Breast epithelium (tissue), 4 donors: Measurements from ENCODE around the gene BPGM. TPM values are rescaled to one million over a fixed set of nuclear protein-coding genes. Genes with fewer than 3 reads are reported as not detected.

Experiments
- DNase-seq, 2 donors: peaks; one replicate each; pipeline ENCODE4 v3.0.0-alpha.2; 2019; ENCODE audit warnings: low spot score in 2 of 2
- H3K27ac ChIP-seq, 2 donors: fragments of 200-600 bp; sonication (generic) in 1 of 2; one replicate each; pipeline ENCODE4 v1.5.1; 2016 to 2019; ENCODE audit warnings: mild to moderate bottlenecking in 1 of 2
- H3K27me3 ChIP-seq, 2 donors: fragments of 200-600 bp; sonication (generic) in 1 of 2; one replicate each; pipeline versions ENCODE4 v1.5.1 to v1.6.0; 2017 to 2019; ENCODE audit warnings: control low read depth in 1 of 2, mild to moderate bottlenecking in 1 of 2
- H3K36me3 ChIP-seq: fragments of 200-600 bp; one replicate; pipeline ENCODE4 v1.5.1; 2019
- H3K4me1 ChIP-seq, 2 donors: fragments of 200-600 bp; sonication (generic); one replicate each; pipeline ENCODE4 v1.5.1; 2016 to 2019; ENCODE audit warnings: control low read depth in 1 of 2
- H3K4me3 ChIP-seq, 3 donors: fragments of 200-600 bp; sonication (generic); 1 replicate in 2 of 3; 2 replicates in 1 of 3; pipeline ENCODE4 v1.5.1; 2016 to 2019; ENCODE audit warnings: mild to moderate bottlenecking in 3 of 3, moderate library complexity in 2 of 3
- H3K9me3 ChIP-seq, 2 donors: fragments of 200-600 bp; sonication (generic) in 1 of 2; one replicate each; pipeline ENCODE4 v1.5.1; 2016 to 2019; ENCODE audit warnings: control low read depth in 1 of 2
- POLR2A ChIP-seq: fragments of 450-650 bp; IDR thresholded peaks from one replicate; pipeline ENCODE4 v1.6.1; 2016; ENCODE audit warnings: antibody characterized with exemption, mild to moderate bottlenecking, moderate library complexity
- POLR2AphosphoS5 ChIP-seq, 3 donors: sonication (generic); formaldehyde crosslinking; IDR thresholded peaks; one replicate each; pipeline ENCODE4 v1.6.1; 2017; ENCODE audit warnings: antibody characterized with exemption in 3 of 3
- intact Hi-C: fragments of 100-400 bp; cut with DNase I; formaldehyde crosslinking; loops from one replicate; pipeline ENCODE4 v1.15.1; 2023; ENCODE audit warnings: low total_unique reads
- total RNA-seq, 3 donors: library from RNA; depleted of rRNA; stranded (reverse); fragments of >200 nt; gene quantifications; one replicate each; pipeline ENCODE4 v1.1.0, GENCODE V29; 2016
- TF ChIP-seq, protein P1 (sequence below), 3 donors: fragments of 450-650 bp; IDR thresholded peaks; one replicate each; pipeline ENCODE4 v1.5.1; 2016 to 2017; ENCODE audit warnings: antibody characterized with exemption in 3 of 3, mild to moderate bottlenecking in 3 of 3, moderate library complexity in 3 of 3

The BPGM gene
- total RNA-seq: 10 to 100 TPM; 12.3 to 18.7 (median 16.4) TPM

DNA sequence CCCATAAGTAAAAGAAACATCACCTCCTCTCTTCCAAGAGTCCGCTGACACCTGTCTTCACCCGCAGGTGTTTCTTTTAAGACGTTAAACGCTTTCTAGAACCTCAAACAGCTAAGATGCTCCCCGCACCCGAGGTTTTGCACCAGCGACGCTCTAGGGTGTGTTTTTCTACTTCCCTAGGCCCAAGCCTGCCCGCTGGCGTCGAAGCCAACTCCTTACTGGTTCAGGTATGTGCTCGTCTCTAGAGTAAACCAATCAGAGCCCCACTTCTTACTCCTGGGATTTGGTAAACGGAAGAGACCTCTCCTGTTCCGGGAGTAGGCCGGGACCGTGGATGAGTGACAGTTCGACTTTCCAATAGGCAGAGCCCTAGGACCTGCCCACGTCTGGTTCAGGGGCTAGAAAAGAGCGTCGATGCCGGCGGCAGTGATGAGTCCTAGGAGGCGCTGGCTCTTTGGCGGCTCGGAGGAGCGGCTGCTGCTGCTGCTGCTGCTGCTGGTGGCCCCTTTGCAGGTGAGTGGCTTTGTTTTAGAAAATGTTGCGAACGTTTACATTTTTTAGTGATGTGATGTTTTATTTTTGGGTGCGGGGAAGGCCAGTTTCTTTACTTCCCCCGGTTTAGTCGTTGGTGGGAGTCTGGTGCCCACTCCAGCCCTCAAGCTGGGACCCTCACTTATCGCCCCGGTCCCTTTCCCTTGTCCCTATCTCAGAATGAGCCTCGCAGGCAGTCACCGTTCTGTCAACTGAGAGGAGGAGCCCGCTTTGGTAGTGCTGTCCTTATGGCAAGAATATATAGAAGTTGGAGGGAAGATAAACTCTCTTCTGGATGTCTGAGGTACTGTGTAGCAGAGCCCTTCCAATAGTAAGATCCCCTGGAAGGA, at the start of gene BPGM:
TSS of gene BPGM (plus strand) at position 429 of the 881 bp plus-strand sequence. CDS start 14,655 bp downstream, outside the sequence.
- DNase-seq: peak; percentile 93 to 98
- Histone ChIP-seq H3K4me3 (peak within 1 kb of the TSS; percentile 59 to 76 (median 69)), H3K27ac (peak within 1 kb of the TSS; percentile 68 to 91), H3K27me3 (no peaks in the 10 kb centered on the region), H3K4me1 (no peaks in the 10 kb centered on the region), H3K36me3 (no peaks in the 10 kb centered on the region), H3K9me3 (no peaks in the 10 kb centered on the region)
- TF ChIP-seq POLR2A (peak; percentile 80), POLR2AphosphoS5 (IDR thresholded peaks at IDR 0.05) (peak; percentile 77 to 87 (median 77))
- TF ChIP-seq, protein P1, sequence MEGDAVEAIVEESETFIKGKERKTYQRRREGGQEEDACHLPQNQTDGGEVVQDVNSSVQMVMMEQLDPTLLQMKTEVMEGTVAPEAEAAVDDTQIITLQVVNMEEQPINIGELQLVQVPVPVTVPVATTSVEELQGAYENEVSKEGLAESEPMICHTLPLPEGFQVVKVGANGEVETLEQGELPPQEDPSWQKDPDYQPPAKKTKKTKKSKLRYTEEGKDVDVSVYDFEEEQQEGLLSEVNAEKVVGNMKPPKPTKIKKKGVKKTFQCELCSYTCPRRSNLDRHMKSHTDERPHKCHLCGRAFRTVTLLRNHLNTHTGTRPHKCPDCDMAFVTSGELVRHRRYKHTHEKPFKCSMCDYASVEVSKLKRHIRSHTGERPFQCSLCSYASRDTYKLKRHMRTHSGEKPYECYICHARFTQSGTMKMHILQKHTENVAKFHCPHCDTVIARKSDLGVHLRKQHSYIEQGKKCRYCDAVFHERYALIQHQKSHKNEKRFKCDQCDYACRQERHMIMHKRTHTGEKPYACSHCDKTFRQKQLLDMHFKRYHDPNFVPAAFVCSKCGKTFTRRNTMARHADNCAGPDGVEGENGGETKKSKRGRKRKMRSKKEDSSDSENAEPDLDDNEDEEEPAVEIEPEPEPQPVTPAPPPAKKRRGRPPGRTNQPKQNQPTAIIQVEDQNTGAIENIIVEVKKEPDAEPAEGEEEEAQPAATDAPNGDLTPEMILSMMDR (IDR thresholded peaks at IDR 0.05): no peak
- intact Hi-C loops: no loop called here

GRCh38 chr7:134599371-134599770, 47.3 kb upstream of the BPGM start:
- Histone ChIP-seq H3K4me3 (no peak overlapping the region), H3K9me3 (no peaks in the 10 kb centered on the region), H3K36me3 (no peaks in the 10 kb centered on the region), H3K4me1 (no peaks in the 10 kb centered on the region), H3K27me3 (no peaks in the 10 kb centered on the region), H3K27ac (no peak overlapping the region)
- TF ChIP-seq, protein P1 (IDR thresholded peaks at IDR 0.05): no peak
- TF ChIP-seq POLR2AphosphoS5 (IDR thresholded peaks at IDR 0.05) (no peak), POLR2A (no peak)
- intact Hi-C loops: no loop called here
- DNase-seq: no peak

DNA sequence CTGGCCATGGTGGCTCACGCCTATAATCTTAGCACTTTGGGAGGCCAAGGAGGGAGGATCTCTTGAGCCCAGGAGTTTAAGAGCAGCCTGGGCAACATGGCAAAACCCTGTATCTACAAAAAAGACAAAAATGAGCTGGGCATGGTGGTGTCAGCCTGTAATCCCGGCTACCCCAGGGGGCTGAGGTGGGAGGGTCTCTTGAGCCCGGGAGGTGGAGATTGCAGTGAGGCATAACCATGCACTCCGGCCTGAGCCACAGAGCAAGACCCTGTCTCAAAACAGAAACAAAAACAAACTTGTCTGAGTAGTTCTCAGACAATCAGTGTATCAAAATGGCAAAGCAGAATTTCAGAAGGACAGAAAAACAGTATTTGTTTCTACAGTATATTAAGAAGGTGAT, 45.2 kb upstream of the BPGM start:
- H3K4me3 ChIP-seq: no peak overlapping the region
- H3K9me3 ChIP-seq: no peaks in the 10 kb centered on the region
- no peaks in the 10 kb centered on the region for H3K36me3 ChIP-seq
- no peaks in the 10 kb centered on the region for H3K4me1 ChIP-seq
- intact Hi-C loops: no loop called here
- DNase-seq: no peak
- H3K27ac ChIP-seq: no peak overlapping the region
- TF ChIP-seq POLR2A: no peak
- H3K27me3 ChIP-seq: no peaks in the 10 kb centered on the region

DNA sequence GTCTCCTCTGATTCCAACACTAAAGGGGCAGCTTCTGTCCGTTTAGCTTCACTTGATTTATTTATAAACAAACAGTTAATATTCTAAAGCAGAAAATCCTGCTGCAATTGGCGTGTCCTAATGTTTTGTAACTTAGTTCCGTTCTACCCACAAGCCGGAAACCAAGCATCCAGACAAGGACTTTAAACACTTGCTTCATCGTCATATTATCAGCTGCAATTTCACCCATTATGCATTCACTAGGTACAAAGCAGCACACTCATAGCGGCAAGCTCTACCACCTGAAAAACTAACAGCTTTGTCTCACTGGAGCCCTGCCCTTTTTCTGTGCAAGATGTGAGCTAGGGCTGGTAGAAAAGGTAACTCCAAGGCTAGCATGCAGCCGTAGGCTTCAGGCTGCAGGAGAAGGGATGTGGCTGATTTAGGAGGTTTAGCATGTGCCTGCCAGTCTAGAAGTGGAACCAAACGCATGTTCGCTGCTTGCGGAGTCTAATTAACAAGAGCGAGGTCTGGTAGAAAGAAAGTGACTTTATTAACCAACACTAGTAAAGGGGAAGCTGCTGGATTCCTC, 43.7 kb upstream of the BPGM start:
- DNase-seq: no peak
- intact Hi-C loops: no loop called here
- peak overlapping the region; percentile 30 to 49 for H3K27ac ChIP-seq
- no peak for TF ChIP-seq POLR2A
- TF ChIP-seq, protein P1 (IDR thresholded peaks at IDR 0.05): no peak
- no peak for TF ChIP-seq POLR2AphosphoS5 (IDR thresholded peaks at IDR 0.05)
- no peaks in the 10 kb centered on the region for H3K27me3 ChIP-seq
- no peaks in the 10 kb centered on the region for H3K9me3 ChIP-seq
- H3K36me3 ChIP-seq: no peaks in the 10 kb centered on the region
- H3K4me3 ChIP-seq: peak overlapping the region in 2 of 3 donors; percentile 17 to 18
- H3K4me1 ChIP-seq: no peaks in the 10 kb centered on the region

DNA sequence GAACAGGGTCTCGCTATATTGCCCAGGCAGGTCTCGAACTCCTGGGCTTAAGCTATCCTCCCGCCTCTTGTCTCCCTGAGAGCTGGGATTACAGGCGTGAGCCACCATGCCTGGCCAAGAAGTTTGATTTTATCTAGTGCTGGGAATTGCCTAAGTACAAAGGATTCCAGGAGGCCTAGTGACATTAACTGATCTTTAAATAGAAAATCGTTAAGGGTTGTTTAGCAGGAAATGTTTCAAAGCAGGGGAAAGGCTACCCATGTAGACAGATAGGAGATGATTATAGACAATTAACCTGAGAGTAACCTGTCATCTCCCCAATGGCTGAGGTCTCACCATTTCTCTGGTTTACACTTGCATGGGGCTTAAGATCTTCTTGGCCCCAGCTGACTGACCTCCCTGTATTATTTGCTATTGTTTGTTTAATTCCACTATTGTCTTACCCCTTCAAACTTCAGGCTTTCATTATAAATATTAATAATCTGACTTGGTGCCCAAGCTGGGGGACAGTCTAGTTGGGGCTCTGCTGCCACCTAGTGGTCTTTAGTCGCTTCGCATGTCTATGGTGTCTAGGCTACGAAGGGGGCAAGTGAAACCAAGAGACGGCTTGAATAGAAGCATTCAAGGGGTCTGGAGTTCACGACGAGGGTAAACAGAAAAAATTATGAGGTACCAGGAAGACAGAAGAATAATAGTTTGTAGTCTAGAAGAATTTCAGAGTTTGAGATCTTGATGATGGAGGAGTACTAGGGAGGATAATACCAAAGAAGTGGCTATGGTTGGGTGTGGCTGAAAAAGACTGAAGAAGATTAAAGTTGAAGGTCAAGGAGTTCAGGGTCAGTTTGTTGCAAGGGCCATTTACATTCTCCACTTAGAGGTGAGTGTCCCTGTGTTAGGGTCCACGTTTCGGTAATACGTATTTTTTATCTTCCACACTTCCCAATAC, 40.4 kb upstream of the BPGM start:
- Histone ChIP-seq H3K27me3 (no peaks in the 10 kb centered on the region), H3K4me3 (peak overlapping the region in 1 of 3 donors; percentile 34), H3K27ac (peak overlapping the region; percentile 56 to 74), H3K9me3 (no peaks in the 10 kb centered on the region), H3K36me3 (no peaks in the 10 kb centered on the region), H3K4me1 (no peaks in the 10 kb centered on the region)
- DNase-seq: peak; percentile 44 to 67
- no peak for TF ChIP-seq POLR2A
- TF ChIP-seq POLR2AphosphoS5 (IDR thresholded peaks at IDR 0.05): no peak
- TF ChIP-seq, protein P1 (IDR thresholded peaks at IDR 0.05): peak; percentile 82 to 90 (median 84)
- intact Hi-C loops: no loop called here
